Trophoblast cell (in vitro differentiated cells and primary cell): ENCODE data around the gene EFCAB7.
"Not testable (repeated sequence)": the region's sequence is repeated elsewhere in the genome, so short reads cannot be mapped to it uniquely, and the experiment has no call there.

Experiments
- DNase-seq, 2 donors: peaks; one replicate each; pipeline ENCODE4 v3.0.0-alpha.2; 2016
- H2AFZ ChIP-seq: 2 replicates; pipeline ENCODE4 v1.6.1; 2013; ENCODE audit warnings: low read length, moderate library complexity, mild to moderate bottlenecking; ENCODE audit not compliant: insufficient read depth, poor library complexity
- H2AK5ac ChIP-seq: 2 replicates; pipeline ENCODE4 v1.6.1; 2013; ENCODE audit warnings: mild to moderate bottlenecking, low read length
- H2BK120ac ChIP-seq: 2 replicates; pipeline ENCODE4 v1.6.1; 2013; ENCODE audit warnings: low read length, mild to moderate bottlenecking, moderate library complexity; ENCODE audit not compliant: insufficient read depth, poor library complexity
- H2BK12ac ChIP-seq: 2 replicates; pipeline ENCODE4 v1.6.1; 2013; ENCODE audit warnings: mild to moderate bottlenecking, low read length, moderate library complexity
- H2BK5ac ChIP-seq: 2 replicates; pipeline ENCODE4 v1.6.1; 2013; ENCODE audit warnings: low read length, low read depth, moderate library complexity, mild to moderate bottlenecking; ENCODE audit not compliant: poor library complexity
- H3K14ac ChIP-seq: 2 replicates; pipeline ENCODE4 v1.6.1; 2013; ENCODE audit warnings: mild to moderate bottlenecking, low read length
- H3K18ac ChIP-seq: 2 replicates; pipeline ENCODE4 v1.6.1; 2013; ENCODE audit warnings: mild to moderate bottlenecking, low read length
- H3K23ac ChIP-seq: 2 replicates; pipeline ENCODE4 v1.6.1; 2013; ENCODE audit warnings: low read length
- H3K27ac ChIP-seq: 2 replicates; pipeline ENCODE4 v1.5.1; 2013; ENCODE audit warnings: low read depth, mild to moderate bottlenecking, inconsistent platforms, low read length, moderate library complexity
- H3K27me3 ChIP-seq: 2 replicates; pipeline ENCODE4 v1.6.1; 2013; ENCODE audit warnings: inconsistent platforms, mild to moderate bottlenecking, low read length, moderate library complexity; ENCODE audit not compliant: insufficient read depth
- H3K36me3 ChIP-seq, 2 experiments: 1 replicate in 1 of 2; 2 replicates in 1 of 2; pipeline ENCODE4 v1.6.1; 2013; ENCODE audit warnings: low read length in 2 of 2, mild to moderate bottlenecking in 2 of 2, moderate library complexity in 1 of 2; ENCODE audit not compliant: insufficient read depth in 2 of 2, control insufficient read depth in 1 of 2
- H3K4ac ChIP-seq: 2 replicates; pipeline ENCODE4 v1.6.1; 2013; ENCODE audit warnings: low read depth, mild to moderate bottlenecking, low read length, moderate library complexity
- H3K4me1 ChIP-seq, 2 experiments: 1 replicate in 1 of 2; 2 replicates in 1 of 2; pipeline ENCODE4 v1.6.1; 2013; ENCODE audit warnings: low read length in 2 of 2, mild to moderate bottlenecking in 2 of 2, moderate library complexity in 1 of 2; ENCODE audit not compliant: insufficient read depth in 2 of 2, control insufficient read depth in 1 of 2
- H3K4me2 ChIP-seq: 2 replicates; pipeline ENCODE4 v1.6.1; 2013; ENCODE audit warnings: inconsistent platforms, mild to moderate bottlenecking, low read length, moderate library complexity
- H3K4me3 ChIP-seq: 2 replicates; pipeline ENCODE4 v1.5.1; 2013; ENCODE audit warnings: mild to moderate bottlenecking, low read depth, low read length, inconsistent platforms
- H3K79me1 ChIP-seq: one replicate; pipeline ENCODE4 v1.6.1; 2013; ENCODE audit warnings: low read length
- H3K79me2 ChIP-seq: 2 replicates; pipeline ENCODE4 v1.6.1; 2013; ENCODE audit warnings: low read length, mild to moderate bottlenecking; ENCODE audit not compliant: control insufficient read depth, insufficient read depth, poor library complexity
- H3K9ac ChIP-seq: 2 replicates; pipeline ENCODE4 v1.6.1; 2013; ENCODE audit warnings: mild to moderate bottlenecking, low read length
- H3K9me3 ChIP-seq: 2 replicates; pipeline ENCODE4 v1.6.1; 2013; ENCODE audit warnings: low read depth, mild to moderate bottlenecking, control low read depth, inconsistent platforms, low read length; ENCODE audit not compliant: insufficient read depth
- H4K12ac ChIP-seq: 2 replicates; pipeline ENCODE4 v1.6.1; 2013; ENCODE audit warnings: low read depth, mild to moderate bottlenecking, low read length, moderate library complexity
- H4K8ac ChIP-seq: 2 replicates; pipeline ENCODE4 v1.6.1; 2013; ENCODE audit warnings: low read depth, mild to moderate bottlenecking, low read length, moderate library complexity
- H4K91ac ChIP-seq: one replicate; pipeline ENCODE4 v1.6.1; 2013; ENCODE audit warnings: low read depth, mild to moderate bottlenecking, low read length, moderate library complexity
- WGBS: extraction: QIAGEN DNeasy Blood & Tissue Kit; methylation state at CpG from one replicate; pipeline ENCODE4 v1.1.7; 2013; ENCODE audit warnings: missing lambda C conversion rate; ENCODE audit not compliant: insufficient read length, insufficient coverage; ENCODE audit errors: extremely low coverage; 5-methylcytosine and 5-hydroxymethylcytosine counted together

The EFCAB7 gene

GRCh38 chr1:63569640-63570316 lies 46.5 kb downstream of the EFCAB7 start:
- no peak for DNase-seq
- Histone ChIP-seq H3K27me3 (no peaks in the 10 kb centered on the region), H3K23ac (no peak overlapping the region), H4K91ac (no peak overlapping the region), H3K4me1 (no peaks in the 10 kb centered on the region), H3K4me3 (no peak overlapping the region), H3K27ac (no peak overlapping the region), H3K9ac (no peak overlapping the region), H3K4me2 (no peak overlapping the region), H3K14ac (no peak overlapping the region), H2AK5ac (no peak overlapping the region), H2BK5ac (no peak overlapping the region), H3K4ac (no peak overlapping the region), H3K36me3 (no peaks in the 10 kb centered on the region), H3K18ac (no peak overlapping the region), H2AFZ (no peak overlapping the region), H2BK120ac (no peak overlapping the region), H2BK12ac (no peak overlapping the region), H3K79me2 (no peaks in the 10 kb centered on the region), H4K12ac (no peak overlapping the region), H3K79me1 (no peaks in the 10 kb centered on the region), H4K8ac (no peak overlapping the region), H3K9me3 (no peaks in the 10 kb centered on the region)
- no CpG with 5 or more reads among the region's 3 CpGs for WGBS

- H3K18ac ChIP-seq, H2AFZ ChIP-seq, H3K9ac ChIP-seq, H3K4me3 ChIP-seq, H3K79me1 ChIP-seq, H3K79me2 ChIP-seq, H3K9me3 ChIP-seq, H3K27me3 ChIP-seq, H3K4ac ChIP-seq, H3K27ac ChIP-seq, H3K4me1 ChIP-seq, DNase-seq, H3K23ac ChIP-seq, H4K8ac ChIP-seq, H4K91ac ChIP-seq, H2AK5ac ChIP-seq, H2BK5ac ChIP-seq, H3K4me2 ChIP-seq, H3K14ac ChIP-seq, H4K12ac ChIP-seq, H2BK12ac ChIP-seq, H2BK120ac ChIP-seq, H3K36me3 ChIP-seq: not testable (repeated sequence)
- WGBS = no CpG with 5 or more reads among the region's 8 CpGs
Measured at GRCh38 chr1:63572686-63573085, 49.4 kb downstream of the EFCAB7 start.

GRCh38 chr1:63574203-63574796 lies 51.0 kb downstream of the EFCAB7 start:
- no CpG with 5 or more reads among the region's 2 CpGs for WGBS
- not testable (repeated sequence) for H3K27ac ChIP-seq, H3K79me2 ChIP-seq, H3K9me3 ChIP-seq, H3K36me3 ChIP-seq, H3K4ac ChIP-seq, H2AK5ac ChIP-seq, H4K8ac ChIP-seq, H3K27me3 ChIP-seq, H2BK5ac ChIP-seq, H3K14ac ChIP-seq, H3K9ac ChIP-seq, H3K79me1 ChIP-seq, H2BK120ac ChIP-seq, H3K4me3 ChIP-seq, H2BK12ac ChIP-seq, H3K23ac ChIP-seq, H2AFZ ChIP-seq, H4K91ac ChIP-seq, H3K18ac ChIP-seq, H3K4me2 ChIP-seq, DNase-seq, H3K4me1 ChIP-seq, H4K12ac ChIP-seq

- H4K91ac ChIP-seq = no peak overlapping the region
- no peaks in the 10 kb centered on the region for H3K36me3 ChIP-seq
- no peaks in the 10 kb centered on the region for H3K4me1 ChIP-seq
- no peaks in the 10 kb centered on the region for H3K79me2 ChIP-seq
- H2AK5ac ChIP-seq = no peak overlapping the region
- H3K4me3 ChIP-seq = no peak overlapping the region
- no peaks in the 10 kb centered on the region for H3K27me3 ChIP-seq
- no CpG with 5 or more reads among the region's 4 CpGs for WGBS
- peak in 1 of 2 donors; percentile 81 for DNase-seq
- no peak overlapping the region for H2BK12ac ChIP-seq
- H2BK5ac ChIP-seq = no peak overlapping the region
- H4K12ac ChIP-seq = no peak overlapping the region
- H3K18ac ChIP-seq = no peak overlapping the region
- H3K27ac ChIP-seq = no peak overlapping the region
- H4K8ac ChIP-seq = no peak overlapping the region
- no peaks in the 10 kb centered on the region for H3K79me1 ChIP-seq
- no peak overlapping the region for H3K4ac ChIP-seq
- H3K23ac ChIP-seq = no peak overlapping the region
- no peak overlapping the region for H3K9ac ChIP-seq
- H2BK120ac ChIP-seq = no peak overlapping the region
- no peak overlapping the region for H3K4me2 ChIP-seq
- no peak overlapping the region for H3K14ac ChIP-seq
- H2AFZ ChIP-seq = no peak overlapping the region
- no peaks in the 10 kb centered on the region for H3K9me3 ChIP-seq
Measured at GRCh38 chr1:63575340-63575826, 52.1 kb downstream of the EFCAB7 start.
